Activated T-cell treated with anti-CD3 and anti-CD28 coated beads for 4 hours (primary cell): ENCODE measurements around the gene LNPK.
"Not testable (repeated sequence)": the region's sequence is repeated elsewhere in the genome, so short reads cannot be mapped to it uniquely, and the experiment has no call there.

Source experiments
- DNase-seq: peaks from one replicate; pipeline ENCODE4 v3.0.0-alpha.2; 2020

LNPK gene, protein sequence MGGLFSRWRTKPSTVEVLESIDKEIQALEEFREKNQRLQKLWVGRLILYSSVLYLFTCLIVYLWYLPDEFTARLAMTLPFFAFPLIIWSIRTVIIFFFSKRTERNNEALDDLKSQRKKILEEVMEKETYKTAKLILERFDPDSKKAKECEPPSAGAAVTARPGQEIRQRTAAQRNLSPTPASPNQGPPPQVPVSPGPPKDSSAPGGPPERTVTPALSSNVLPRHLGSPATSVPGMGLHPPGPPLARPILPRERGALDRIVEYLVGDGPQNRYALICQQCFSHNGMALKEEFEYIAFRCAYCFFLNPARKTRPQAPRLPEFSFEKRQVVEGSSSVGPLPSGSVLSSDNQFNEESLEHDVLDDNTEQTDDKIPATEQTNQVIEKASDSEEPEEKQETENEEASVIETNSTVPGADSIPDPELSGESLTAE

DNA sequence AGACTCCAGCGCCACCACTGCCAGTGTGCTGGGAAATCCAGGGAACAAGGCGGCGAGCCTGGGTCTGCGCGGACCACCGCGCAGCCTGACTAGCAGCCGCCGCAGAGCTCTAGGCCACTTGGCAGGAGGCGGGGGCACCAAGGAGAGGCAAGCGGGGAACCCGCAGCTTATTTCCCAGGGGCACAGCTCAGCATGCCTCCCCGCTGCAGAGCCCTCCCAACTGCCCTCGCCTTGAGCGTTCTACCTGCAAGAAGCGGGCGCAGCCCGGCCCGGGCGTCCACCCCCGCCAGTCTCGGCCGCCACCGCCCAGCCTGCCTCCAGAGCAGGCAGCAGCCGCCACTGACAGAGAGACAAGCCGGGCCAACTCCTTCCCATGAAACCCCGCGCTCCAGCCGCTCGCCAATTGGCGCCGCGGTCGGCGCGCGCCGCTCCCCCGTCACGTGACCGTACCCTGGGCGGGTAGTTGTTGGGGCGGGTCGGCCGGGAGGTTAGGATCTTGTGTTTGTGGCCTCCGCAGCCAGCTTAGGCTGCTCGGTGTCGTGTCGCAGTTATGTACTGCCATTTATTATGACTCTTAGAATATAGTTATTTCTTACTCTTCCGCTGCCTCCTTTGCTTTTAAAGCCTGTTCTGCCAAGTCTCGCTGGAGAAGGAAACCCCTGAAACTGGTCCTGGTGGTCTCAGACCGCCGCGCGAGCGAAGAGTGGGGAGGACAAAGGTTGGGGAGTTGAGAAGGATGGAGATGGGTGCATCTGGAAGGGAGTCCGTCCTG is at the start of gene LNPK:
Gene LNPK, minus strand, starts transcription at position 352 of the 772 bp plus-strand sequence. CDS start 6,683 bp downstream, outside the sequence.
- peak; percentile 87 for DNase-seq

DNA sequence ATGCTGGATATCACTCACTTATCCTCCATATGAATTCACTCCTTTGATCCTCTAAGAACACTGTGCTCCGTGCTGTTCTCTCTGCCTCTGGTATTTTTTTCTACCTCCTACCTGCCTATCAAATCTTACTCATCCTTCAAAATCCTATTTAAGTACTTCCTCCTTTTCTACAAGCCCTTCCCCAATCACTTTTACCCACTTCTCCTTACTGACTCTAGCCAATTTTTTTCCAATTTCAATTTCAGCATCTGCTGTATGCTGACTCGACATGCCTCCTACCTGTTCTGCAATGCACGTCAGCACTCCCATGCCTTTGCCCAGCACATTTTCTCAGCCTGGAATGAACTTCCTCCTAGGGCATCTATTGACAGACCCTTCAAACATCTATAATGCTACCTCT is 37.3 kb upstream of the LNPK start:
- DNase-seq = no peak

DNA sequence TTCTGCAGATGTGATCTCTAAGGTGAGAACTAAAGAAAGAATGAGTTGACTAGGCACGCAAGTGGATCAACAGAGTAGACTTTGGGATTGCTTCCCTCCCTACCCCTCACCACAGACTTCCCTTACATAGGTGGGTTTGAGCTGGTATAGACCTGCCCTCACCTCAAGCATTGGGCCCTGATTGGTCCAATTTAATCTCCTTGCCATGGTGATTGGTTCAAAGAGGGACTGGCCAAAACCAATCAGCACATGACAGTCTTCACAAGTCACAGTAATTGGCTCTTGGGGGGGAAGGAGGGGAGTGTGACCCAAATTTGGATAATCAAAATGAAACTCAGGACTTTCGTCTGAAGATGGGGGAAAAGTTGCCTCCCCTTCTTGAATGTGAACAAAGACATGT is 36.6 kb upstream of the LNPK start:
- DNase-seq = no peak

DNA sequence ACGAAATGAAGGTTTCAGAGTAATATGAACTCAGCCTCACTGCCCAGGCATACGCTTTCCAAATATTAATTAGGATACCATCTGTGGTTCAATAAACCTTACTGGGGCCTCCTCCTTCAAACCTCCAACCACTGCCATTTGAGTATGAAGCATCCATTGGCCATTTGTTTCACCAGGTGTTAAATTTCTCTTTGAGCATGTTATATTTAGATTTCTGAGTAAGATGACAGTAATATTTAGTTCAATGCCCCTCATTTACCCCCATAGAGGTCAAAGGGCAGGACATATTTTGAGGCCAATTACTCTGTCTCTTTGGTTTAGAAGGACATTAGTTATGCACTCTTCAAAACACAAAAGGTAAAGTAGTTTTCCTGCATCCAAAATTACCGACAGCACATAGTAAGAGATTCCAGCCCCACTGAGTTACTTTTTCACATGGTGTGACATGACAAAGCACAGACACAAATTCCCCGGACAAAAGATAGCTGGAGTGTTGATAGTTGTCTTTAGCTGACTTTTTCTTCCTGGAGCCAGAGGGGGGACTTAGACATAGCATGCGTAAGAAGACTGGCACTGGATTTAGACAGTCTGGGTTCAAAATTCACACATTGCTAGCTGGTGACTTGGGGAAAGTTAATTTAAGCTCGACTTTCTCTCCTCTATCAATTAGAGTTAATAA is 33.1 kb upstream of the LNPK start:
- DNase-seq = no peak

DNA sequence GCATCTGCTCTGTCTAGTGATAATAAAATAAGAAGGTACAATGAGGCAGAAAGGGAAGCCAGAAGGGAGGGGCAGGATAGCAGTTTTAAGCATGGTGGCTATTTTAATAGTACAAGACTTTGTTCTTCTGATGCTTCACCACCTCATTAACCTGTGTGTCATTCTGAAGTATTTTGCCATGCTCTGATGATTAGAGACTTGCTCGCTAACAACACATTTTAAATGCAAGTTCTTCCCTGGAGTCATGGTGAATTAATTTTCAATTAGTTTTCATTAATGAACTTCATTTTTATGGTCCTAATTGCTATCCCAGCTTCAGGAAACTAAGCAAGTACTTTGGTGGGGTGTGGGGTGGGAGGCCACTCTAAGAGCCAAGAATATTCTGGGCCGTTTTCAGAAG is 25.7 kb upstream of the LNPK start:
- DNase-seq = no peak

DNA sequence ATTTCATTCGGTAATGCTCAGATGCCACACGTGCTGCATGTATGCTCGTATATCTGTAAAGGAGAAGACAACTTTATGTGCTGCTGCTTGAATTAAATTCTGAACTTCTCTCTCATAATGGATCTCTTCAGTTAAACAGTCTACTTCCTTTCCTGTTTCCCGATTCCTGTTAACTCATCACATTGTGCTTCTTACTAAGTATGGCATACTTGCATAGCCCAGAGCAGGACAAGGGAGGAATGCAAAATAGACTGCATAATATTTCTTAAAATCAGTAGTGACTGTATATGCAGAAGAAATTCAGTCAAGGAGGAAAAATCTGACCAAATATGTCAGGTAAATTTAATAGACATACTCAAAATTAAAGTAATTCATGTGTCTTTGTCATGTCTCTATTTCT is 23.9 kb upstream of the LNPK start:
- DNase-seq = no peak

DNA sequence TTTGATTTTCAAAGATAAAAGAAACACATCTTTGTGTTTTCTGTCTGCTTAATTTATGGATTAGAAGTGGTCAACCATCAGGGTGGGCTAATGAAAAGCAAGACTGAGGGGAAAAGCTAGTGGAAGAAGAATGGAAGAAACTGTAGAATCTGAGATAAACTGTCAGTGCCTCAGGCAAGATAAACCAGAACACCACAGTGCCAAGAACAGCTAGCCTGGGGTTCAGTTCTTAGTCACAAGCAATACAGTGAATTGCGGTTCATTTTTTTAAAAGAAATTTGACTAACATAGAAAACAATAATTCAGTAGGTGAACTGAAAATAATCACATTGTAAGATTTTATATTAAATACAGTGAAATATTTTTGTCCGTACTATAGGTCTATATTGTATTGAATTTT is 22.0 kb upstream of the LNPK start:
- no peak for DNase-seq

DNA sequence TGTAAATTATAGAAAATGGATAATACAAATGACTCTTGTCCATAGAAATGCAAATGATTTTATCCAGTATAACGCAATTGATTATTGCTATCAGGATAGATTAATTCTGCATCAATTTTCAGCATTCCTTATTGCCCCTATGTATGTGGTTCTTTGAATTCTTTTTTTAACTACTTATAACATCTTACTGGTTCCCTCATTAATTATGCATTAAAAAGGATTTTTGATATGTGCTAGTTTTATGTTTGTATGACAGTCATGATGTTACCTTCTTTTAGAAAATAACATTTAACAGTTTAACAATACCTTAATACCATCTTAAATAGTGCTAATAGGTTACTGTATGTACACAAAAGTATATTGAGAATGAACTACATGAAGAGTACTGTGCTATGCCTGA is 20.0 kb upstream of the LNPK start:
- DNase-seq = no peak

DNA sequence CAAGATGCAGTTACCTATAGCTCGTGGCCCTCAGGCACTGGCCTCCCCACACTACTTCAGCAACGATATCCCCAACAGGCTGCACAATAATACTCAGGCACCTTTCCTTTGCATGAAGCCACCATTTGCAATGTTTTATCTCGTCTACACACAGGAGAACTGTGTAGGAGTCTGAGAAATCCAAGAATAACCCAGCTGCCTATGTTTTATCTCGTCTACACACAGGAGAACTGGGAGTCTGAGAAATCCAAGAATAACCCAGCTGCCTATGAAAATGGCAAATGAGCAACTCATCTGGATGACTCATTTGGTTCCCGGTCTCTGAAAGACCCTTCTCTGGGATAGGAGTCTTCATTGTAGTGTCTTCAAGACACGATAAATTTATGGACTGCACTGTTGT is 18.3 kb upstream of the LNPK start:
- no peak for DNase-seq

DNA sequence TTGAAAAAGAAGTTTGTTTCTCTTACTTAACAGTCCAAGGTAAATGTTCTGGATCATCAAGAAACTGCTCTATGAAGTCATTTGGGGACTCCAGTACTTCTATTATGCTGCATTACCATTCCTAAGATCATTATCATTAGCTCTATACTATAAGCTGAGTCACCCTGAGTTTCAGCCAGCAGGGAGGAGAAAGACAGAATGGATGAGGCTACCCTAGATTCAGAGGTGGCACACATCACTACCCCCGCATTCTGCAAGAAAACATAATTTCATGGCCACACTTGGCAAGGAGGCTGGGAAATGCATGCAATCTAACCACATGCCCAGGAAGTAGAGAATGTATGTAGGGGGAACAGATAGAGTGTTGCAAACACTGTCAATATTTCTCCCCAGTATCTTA is 16.6 kb upstream of the LNPK start:
- DNase-seq = no peak

DNA sequence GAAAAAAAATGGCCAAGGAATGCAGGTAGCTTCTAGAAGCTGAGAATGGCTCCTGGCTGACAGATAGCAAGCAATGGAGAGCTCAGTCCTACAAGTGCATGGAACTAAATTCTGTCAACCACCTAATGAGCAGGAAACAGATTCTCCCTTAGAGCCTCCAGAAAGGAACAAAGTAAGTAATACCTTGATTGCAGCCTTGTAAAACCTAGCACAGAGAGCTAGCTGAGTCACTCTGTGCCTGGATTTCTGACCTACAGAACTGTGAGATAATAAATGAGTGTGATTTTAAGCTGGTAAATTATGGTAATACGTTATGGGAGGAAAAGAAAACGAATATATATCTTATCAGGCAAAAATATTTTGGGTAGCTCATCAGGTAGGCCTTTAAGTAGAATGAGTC is 7.4 kb upstream of the LNPK start:
- DNase-seq = no peak

DNA sequence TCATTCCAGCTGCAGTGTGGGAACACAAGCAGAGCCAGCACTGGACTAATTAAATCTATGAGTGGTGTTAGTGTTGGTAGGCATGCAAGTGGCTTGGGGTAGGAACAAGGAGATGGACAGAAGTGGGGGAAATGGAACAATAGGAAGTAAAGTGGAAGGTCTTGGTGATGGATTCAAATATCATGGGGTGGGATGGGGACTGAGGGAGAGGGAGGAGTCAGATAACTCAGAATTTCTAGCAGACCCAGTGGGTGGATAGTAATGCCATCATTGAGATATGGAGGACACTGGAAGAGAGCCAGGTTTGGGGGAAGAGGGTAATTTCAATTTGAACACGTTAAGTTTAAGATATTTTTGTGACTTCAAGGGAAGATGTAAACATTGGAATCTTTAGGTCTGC is 2.9 kb upstream of the LNPK start:
- no peak for DNase-seq

DNA sequence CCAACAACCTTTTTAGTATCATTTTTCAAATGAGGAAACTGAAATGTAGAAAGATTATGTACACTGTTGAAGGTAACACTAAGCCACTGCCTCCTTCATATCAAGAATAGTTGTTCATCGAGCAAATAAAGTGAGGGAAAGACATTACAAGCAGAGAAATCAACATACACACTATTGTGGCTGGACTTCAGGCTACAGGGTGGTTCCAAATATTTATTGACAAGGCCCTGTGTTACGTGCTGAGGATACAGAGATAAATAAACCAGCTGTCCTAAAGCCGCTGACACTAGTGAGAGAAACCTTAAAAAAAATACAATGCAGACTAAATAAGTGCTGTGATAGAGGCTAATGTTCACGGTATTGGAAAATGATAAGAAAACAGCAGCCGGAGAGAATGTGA is 1.9 kb upstream of the LNPK start:
- no peak for DNase-seq

DNA sequence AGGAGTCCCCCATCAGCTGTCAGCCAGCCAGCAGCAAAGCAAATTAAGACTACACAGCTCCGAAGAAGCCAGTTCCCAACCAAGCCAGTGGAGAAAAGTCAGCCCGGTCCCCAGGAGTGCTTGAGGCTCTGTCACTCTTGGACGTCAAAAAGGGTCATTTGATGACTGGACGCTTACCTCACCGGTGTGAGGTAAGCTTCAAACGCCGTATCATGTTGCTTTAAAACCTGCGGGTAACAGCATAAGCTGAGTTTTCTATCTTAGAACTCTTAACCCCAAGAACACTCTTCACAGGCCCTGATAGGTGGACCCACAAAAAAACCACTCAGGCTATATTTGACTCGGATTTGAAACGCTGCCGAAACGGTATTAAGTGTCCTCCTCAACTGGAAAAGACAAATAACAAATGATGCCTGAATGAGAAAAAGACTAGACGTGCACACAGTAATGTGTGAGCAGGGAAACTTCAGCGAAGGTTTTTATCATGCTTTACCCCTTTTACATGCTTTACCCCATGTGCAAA is 682 bp upstream of the LNPK start:
- no peak for DNase-seq

DNA sequence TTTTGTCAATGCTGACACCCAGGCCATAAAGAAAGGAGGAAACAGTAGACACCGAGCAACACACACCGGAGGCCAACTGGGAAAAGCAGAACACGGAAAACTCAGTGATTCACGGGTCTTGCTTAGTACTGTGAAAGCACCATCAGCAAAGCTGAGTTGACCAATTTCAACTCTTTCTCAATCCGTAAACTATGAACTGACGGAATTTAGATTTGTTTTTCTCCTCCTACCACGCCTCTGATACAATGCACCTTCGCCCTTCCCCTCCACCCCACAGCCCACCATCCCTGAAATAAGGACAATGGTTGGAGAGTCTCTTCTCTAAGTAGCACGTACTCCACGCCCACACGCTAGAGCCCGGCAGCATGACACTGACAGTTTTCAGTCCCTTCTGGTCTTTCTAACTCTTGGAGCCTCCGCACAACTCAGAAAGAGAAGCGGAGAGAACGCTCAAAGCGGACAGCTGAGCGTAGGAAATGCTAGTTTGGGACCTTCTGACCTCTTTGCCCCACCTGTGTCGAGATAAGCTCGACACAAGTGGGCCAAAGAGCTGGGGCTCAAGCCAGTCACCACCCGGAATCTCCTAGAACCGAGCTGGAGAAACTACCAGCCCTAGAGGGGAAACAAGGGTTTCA is 669 bp downstream of the LNPK start:
- DNase-seq = peak; percentile 39

DNA sequence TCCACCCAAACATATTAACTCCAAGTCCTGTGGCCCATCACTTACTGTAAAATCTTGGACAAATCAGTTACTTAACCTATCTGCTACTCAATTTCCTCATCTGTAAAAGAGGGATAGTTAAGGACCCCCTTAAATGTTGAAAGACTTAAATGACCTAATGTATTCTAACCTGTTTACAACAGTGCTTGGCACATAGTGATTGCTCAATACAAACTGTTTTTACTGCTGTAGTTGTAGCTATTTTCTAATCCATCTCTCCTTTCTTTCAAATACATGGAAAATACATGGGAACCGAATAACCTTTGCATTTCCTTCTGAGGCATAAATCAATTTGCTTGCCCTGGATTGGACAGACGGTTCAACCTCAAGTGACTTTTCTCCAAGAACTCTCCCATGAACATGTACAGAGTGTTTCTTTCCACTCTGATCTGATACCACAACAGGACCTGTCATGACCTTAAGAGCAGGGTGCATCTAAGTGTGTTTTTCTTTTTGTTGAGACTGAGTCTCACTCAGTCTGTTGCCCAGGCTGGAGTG is 2.7 kb downstream of the LNPK start:
- DNase-seq = no peak

DNA sequence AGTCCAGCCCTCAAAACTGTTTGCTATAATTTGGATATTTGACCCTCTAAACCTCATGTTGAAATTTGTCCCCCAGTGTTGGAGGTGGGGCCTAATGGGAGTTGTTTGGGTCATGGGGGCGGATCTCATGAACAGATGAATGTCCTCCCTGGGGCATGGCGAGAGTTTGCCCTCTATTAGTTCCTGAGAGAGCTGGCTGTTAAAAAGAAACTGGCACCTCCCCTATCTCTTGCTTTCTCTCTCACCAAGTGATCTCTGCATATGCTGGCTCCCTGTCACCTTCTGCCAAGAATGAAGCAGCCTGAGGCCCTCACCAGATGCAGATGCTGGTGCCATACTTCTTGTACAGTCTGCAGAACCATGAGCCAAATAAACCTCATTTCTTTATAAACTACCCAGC is 12.0 kb downstream of the LNPK start:
- DNase-seq = no peak

DNA sequence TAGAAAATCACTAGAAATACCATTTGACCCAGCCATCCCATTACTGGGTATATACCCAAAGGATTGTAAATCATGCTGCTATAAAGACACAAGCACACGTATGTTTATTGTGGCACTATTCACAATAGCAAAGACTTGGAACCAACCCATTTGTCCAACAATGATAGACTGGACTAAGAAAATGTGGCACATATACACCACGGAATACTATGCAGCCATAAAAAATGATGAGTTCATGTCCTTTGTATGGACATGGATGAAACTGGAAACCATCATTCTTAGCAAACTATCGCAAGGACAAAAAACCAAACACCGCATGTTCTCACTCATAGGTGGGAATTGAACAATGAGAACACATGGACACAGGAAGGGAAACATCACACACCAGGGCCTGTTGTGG is 14.9 kb downstream of the LNPK start:
- not testable (repeated sequence) for DNase-seq

DNA sequence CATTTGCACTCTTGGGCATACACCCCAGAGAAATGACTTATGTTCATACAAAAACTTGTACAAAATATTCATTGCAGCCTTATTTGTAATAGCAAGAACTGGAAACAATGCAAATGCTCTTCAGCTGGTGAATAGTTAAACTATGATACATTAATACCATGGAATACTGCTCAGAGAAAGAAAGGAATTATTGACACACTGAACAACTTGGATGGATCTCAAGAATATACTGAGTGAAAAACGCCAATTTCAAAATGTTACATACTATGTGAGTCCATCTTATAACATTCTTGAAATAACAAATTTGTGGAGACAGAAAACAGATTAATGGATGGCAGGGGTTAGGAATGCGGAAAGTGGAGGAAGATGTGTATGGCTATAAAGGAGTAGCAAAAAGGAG is 17.2 kb downstream of the LNPK start:
- DNase-seq = no peak

DNA sequence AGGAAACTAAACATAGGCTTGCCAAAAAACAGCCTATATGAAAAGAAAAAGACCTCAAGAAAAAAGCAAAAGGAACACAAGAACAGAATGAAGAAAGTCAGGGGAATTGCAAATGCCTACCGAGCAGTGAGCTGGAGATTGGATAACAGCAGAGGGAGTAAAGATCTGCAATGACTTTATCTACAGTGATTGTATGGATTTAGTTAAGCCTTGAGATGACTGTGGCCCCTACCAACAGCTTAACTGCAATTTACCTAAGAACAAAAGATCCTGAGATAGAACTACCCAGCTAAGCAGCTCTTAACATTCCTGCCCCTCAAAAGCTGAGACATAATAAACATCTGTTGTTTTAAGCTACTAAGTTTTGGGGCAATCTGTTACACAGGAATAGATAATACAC is 20.5 kb downstream of the LNPK start:
- DNase-seq = no peak

DNA sequence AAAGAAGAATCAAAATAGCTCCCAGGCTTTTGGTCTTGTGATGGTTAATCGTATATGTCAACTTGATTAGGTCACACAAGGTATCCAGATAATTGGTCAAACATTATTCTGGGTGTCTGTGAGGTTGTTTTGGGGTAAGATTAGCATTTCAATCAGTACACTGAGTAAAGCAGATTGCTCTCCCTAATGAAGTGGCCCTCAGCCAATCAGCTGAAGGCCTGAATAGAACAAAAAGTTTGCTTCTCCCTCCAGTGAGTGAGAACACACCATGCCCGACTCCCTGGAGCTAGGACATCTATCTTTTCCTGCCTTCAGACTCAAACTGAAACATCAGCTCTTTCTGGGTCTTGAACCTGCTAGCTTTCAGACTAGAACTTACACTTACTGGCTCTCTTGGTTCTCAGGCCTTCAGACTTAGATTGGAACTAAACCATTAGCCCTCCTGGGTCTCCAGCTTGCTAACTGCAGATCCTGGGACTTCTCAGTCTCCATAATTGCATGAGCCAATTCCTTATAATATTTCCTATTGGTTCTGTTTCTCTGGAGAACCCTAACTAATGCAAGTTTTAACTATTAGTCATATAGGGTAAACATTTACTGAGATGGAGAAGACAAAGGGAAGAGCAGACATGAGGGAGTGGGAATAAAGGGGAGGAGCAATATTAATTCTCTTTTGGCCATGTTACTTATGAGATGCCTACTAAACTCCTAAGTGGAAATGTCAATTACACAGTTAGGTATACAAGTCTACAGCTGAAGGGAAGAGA is 25.5 kb downstream of the LNPK start:
- DNase-seq = no peak

DNA sequence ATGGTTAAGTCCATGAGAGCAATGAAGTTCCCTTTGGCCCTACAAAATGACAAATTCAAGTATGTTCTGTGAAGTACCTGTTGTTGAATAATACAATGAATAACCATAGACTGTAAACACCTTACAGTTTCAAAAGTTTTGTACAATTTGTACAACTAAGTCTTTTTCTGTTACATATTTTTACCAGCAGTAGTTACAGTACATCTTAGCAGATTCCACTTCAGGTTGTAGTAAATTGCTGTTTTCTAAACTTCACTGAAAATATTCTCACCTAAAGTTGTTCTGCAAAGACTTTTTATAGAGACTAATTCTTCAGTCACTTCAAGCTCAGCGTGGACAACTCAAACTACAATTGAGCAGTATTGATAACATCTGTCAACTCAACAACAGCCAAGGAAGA is 28.7 kb downstream of the LNPK start:
- no peak for DNase-seq
